Testis (tissue), 3 donors: ENCODE measurements around the gene SDK2. TPM values are rescaled to one million over a fixed set of nuclear protein-coding genes. Genes with fewer than 3 reads are reported as not detected.

Experiments used
- DNase-seq: peaks from one replicate; pipeline ENCODE4 v3.0.0-alpha.2; 2019
- H3K27ac ChIP-seq, 2 donors: fragments of 200-600 bp; sonication (generic); one replicate each; pipeline ENCODE4 v1.5.1; 2019
- H3K27me3 ChIP-seq: fragments of 200-600 bp; sonication (generic); one replicate; pipeline ENCODE4 v1.5.1; 2019
- H3K36me3 ChIP-seq: fragments of 200-600 bp; sonication (generic); one replicate; pipeline ENCODE4 v1.5.1; 2017; ENCODE audit warnings: low read depth; ENCODE audit errors: missing control alignments
- H3K4me1 ChIP-seq: fragments of 200-600 bp; sonication (generic); one replicate; pipeline ENCODE4 v1.5.1; 2019
- H3K4me3 ChIP-seq, 2 donors: fragments of 200-600 bp; sonication (generic); one replicate each; pipeline ENCODE4 v1.5.1; 2017 to 2019
- H3K9me3 ChIP-seq: fragments of 200-600 bp; sonication (generic); one replicate; pipeline ENCODE4 v1.5.1; 2017
- CTCF ChIP-seq, 3 experiments: fragments of 450-650 bp in 2 of 3; fragments of 200-600 bp in 1 of 3; sonication (generic) in 1 of 3; IDR thresholded peaks; one replicate each; pipeline ENCODE4 v1.5.1; 2016 to 2019; ENCODE audit warnings: antibody characterized with exemption in 3 of 3, mild to moderate bottlenecking in 2 of 3, moderate library complexity in 1 of 3
- POLR2A ChIP-seq: fragments of 450-650 bp; IDR thresholded peaks from one replicate; pipeline ENCODE4 v1.6.1; 2017; ENCODE audit warnings: antibody characterized with exemption, mild to moderate bottlenecking, moderate library complexity
- WGBS, 2 donors: methylation state at CpG; one replicate each; pipeline ENCODE4 v1.1.5; 2018; 5-methylcytosine and 5-hydroxymethylcytosine counted together
- intact Hi-C: fragments of 100-400 bp; cut with DNase I; formaldehyde crosslinking; loops from one replicate; pipeline ENCODE4 v1.15.1; 2023; ENCODE audit warnings: low total_unique reads
- polyA plus RNA-seq: library from polyadenylated mRNA; stranded (reverse); fragments of 350-450 nt; fragmentation: Illumina TruSeq; extraction: RNeasy Lipid Tissue Mini Kit (QIAGEN cat#74804); gene quantifications from one replicate; pipeline ENCODE4 v1.2.3, GENCODE V29; 2014; ENCODE audit warnings: low read depth, low replicate concordance; ENCODE audit not compliant: insufficient read depth
- total RNA-seq, 2 donors: library from RNA; depleted of rRNA; stranded (reverse); fragments of >200 nt; gene quantifications; one replicate each; pipeline ENCODE4 v1.2.3, GENCODE V29; 2016

SDK2 gene
- total and polyA plus RNA-seq, 3 donors from 2014 or later, result 36.9 to 63.4 (median 55.4) TPM

- Histone ChIP-seq H3K36me3 (no peaks in the 10 kb centered on the region), H3K4me3 (no peak overlapping the region), H3K9me3 (no peaks in the 10 kb centered on the region), H3K27me3 (no peaks in the 10 kb centered on the region), H3K27ac (no peak overlapping the region), H3K4me1 (no peaks in the 10 kb centered on the region)
- intact Hi-C loops, result no loop called here
- DNase-seq, result no peak
- TF ChIP-seq POLR2A, result no peak
- TF ChIP-seq CTCF (IDR thresholded peaks at IDR 0.05), result no peak
- 96 to 100% methylated on average over 1 of the region's 1 CpG for WGBS, 2 donors
These were observed 19.4 kb upstream of the SDK2 start for GRCh38 chr17:73663614-73664013.

- Histone ChIP-seq H3K36me3 (no peaks in the 10 kb centered on the region), H3K27me3 (no peaks in the 10 kb centered on the region), H3K27ac (no peak overlapping the region), H3K9me3 (no peaks in the 10 kb centered on the region), H3K4me3 (no peak overlapping the region), H3K4me1 (no peaks in the 10 kb centered on the region)
- no peak for TF ChIP-seq CTCF (IDR thresholded peaks at IDR 0.05)
- TF ChIP-seq POLR2A, result no peak
- 86 to 87% methylated on average over 5 of the region's 5 CpGs for WGBS, 2 donors
- intact Hi-C loops, result no loop called here
- no peak for DNase-seq
These were observed 16.1 kb upstream of the SDK2 start for GRCh38 chr17:73660366-73660765.

GRCh38 chr17:73658821-73659515 is 14.7 kb upstream of the SDK2 start:
- DNase-seq, result no peak
- no peaks in the 10 kb centered on the region for H3K27me3 ChIP-seq
- H3K4me3 ChIP-seq, result no peak overlapping the region
- 74 to 80% methylated on average over 12 of the region's 12 CpGs for WGBS, 2 donors
- TF ChIP-seq CTCF (IDR thresholded peaks at IDR 0.05) (no peak), POLR2A (no peak)
- no peak overlapping the region for H3K27ac ChIP-seq
- no peaks in the 10 kb centered on the region for H3K9me3 ChIP-seq
- intact Hi-C loops, result no loop called here
- no peaks in the 10 kb centered on the region for H3K36me3 ChIP-seq
- H3K4me1 ChIP-seq, result no peaks in the 10 kb centered on the region

GRCh38 chr17:73657473-73658116 is 13.3 kb upstream of the SDK2 start:
- H3K9me3 ChIP-seq, result no peaks in the 10 kb centered on the region
- no peaks in the 10 kb centered on the region for H3K4me1 ChIP-seq
- no peak overlapping the region for H3K4me3 ChIP-seq
- intact Hi-C loops, result no loop called here
- no peaks in the 10 kb centered on the region for H3K36me3 ChIP-seq
- TF ChIP-seq POLR2A (no peak), CTCF (IDR thresholded peaks at IDR 0.05) (peak in 2 of 3 experiments; percentile 26 to 30)
- H3K27me3 ChIP-seq, result no peaks in the 10 kb centered on the region
- H3K27ac ChIP-seq, result no peak overlapping the region
- 26 to 28% methylated on average over 11 of the region's 11 CpGs for WGBS, 2 donors
- peak; percentile 65 for DNase-seq
